ENCODE results near the gene ANXA11. TPM values are rescaled to one million over a fixed set of nuclear protein-coding genes. Genes with fewer than 3 reads are reported as not detected.
"Not testable (repeated sequence)": the region's sequence is repeated elsewhere in the genome, so short reads cannot be mapped to it uniquely, and the experiment has no call there.

ANXA11 gene
- total and polyA plus RNA-seq, 2 donors: 107 to 152 TPM

DNA sequence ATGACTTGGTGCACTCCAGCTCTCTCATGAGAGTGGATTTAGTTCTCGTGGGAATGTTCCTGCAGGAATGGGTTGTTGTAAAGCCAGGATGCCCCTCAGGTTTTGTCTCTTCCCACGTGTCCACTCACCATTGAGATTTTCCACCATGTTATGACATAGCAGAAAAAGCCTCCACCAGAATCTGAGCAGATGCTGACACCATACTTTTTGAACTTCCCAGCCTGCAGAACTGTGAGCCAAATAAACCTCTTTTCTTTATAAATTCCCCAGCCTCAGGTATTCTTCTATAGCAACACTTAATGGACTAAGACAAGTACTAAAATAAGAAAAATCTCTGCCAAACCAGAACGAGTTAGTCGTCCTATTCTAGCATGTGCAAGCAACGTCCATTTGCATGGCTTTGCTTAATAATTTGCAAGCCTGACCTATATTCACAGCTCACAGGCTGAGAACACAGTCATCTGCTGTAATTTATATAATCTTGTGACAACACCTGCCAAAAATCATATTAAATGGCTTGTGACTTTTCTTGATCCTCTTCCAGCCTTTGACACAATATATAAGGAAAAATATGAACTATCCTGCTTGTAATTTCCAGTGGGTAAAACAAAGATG, 9.1 kb upstream of the ANXA11 start:
- H3K9me3 ChIP-seq (ENCODE audit: control insufficient read depth in 2 of 2, insufficient read depth in 1 of 2, low read length in 1 of 2); H3K36me3 ChIP-seq (ENCODE audit: control insufficient read depth in 2 of 2, insufficient read depth in 2 of 2, low read length in 1 of 2); DNase-seq (ENCODE audit: low read depth in 6 of 9, low spot score in 9 of 9); H3K27me3 ChIP-seq (ENCODE audit: control insufficient read depth in 2 of 2, insufficient read depth in 1 of 2, low read length in 1 of 2); H3K4me1 ChIP-seq (ENCODE audit: control insufficient read depth in 2 of 2, insufficient read depth in 2 of 2, low read length in 2 of 2); H3K4me3 ChIP-seq (ENCODE audit: low read length in 2 of 2); H3K27ac ChIP-seq (ENCODE audit: low read depth in 1 of 2, low read length in 1 of 2): not testable (repeated sequence)
- 92% methylated on average over 5 of the region's 5 CpGs for WGBS

DNA sequence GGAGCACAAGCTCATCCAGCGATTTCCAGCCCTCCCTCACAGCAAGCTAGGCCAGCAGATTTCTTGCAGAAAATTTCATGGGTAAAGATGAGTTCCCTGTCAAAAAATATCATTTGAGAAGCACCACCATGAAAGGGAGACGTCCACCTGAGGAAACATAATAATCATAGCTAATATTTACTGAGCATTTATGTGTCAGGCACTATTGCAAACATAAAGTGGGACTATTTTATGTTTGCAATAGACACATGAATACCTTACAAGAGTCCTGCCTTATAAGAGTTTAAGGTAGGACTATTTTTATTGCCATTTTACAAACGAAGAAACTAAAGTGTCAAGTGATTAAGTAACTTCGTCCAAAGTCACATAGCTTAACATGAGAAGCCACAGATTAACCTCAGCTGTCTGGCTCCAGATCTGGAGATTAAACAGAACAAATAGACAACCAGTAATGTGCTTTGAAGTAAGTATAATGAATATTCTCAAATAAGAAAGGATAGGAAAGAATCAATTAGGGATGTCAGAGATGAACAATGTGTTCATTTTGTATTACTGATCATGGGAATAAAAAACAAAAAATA, 7.3 kb upstream of the ANXA11 start:
- H3K27me3 ChIP-seq (ENCODE audit: control insufficient read depth in 2 of 2, insufficient read depth in 1 of 2, low read length in 1 of 2); DNase-seq (ENCODE audit: low read depth in 6 of 9, low spot score in 9 of 9); H3K27ac ChIP-seq (ENCODE audit: low read depth in 1 of 2, low read length in 1 of 2); H3K9me3 ChIP-seq (ENCODE audit: control insufficient read depth in 2 of 2, insufficient read depth in 1 of 2, low read length in 1 of 2); H3K4me3 ChIP-seq (ENCODE audit: low read length in 2 of 2); H3K36me3 ChIP-seq (ENCODE audit: control insufficient read depth in 2 of 2, insufficient read depth in 2 of 2, low read length in 1 of 2): not testable (repeated sequence)
- H3K4me1 ChIP-seq (ENCODE audit: control insufficient read depth in 2 of 2, insufficient read depth in 2 of 2, low read length in 2 of 2): peaks cover 6 to 15% of the 10 kb centered on the region in 2 donors
- 85% methylated on average over 4 of the region's 4 CpGs for WGBS

DNA sequence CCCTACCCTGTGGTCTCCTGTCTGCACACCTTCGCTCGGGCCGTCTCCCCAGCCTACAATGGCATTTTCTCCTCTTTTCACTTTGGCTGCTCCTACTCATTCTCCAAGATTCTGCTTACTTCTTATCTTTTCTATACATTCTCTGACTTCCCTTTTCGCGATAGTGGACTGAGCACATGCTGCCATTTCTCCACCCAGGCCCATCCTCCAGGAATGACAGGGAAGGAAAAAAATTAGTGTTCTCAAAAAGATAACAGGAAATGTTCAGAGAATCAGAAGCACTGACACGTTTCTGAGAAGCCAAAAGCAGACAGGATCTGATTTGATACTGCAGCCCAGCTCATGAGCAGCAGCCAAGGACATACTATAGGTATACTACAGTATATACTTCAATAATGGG, 6.4 kb upstream of the ANXA11 start:
- Histone ChIP-seq H3K9me3 (ENCODE audit: control insufficient read depth in 2 of 2, insufficient read depth in 1 of 2, low read length in 1 of 2) (no peaks in the 10 kb centered on the region), H3K4me1 (ENCODE audit: control insufficient read depth in 2 of 2, insufficient read depth in 2 of 2, low read length in 2 of 2) (peaks cover 6 to 15% of the 10 kb centered on the region in 2 donors), H3K27ac (ENCODE audit: low read depth in 1 of 2, low read length in 1 of 2) (no peak overlapping the region), H3K27me3 (ENCODE audit: control insufficient read depth in 2 of 2, insufficient read depth in 1 of 2, low read length in 1 of 2) (no peaks in the 10 kb centered on the region), H3K4me3 (ENCODE audit: low read length in 2 of 2) (no peak overlapping the region), H3K36me3 (ENCODE audit: control insufficient read depth in 2 of 2, insufficient read depth in 2 of 2, low read length in 1 of 2) (no peaks in the 10 kb centered on the region)
- DNase-seq (ENCODE audit: low read depth in 6 of 9, low spot score in 9 of 9): no peak
- 87% methylated on average over 6 of the region's 6 CpGs for WGBS

DNA sequence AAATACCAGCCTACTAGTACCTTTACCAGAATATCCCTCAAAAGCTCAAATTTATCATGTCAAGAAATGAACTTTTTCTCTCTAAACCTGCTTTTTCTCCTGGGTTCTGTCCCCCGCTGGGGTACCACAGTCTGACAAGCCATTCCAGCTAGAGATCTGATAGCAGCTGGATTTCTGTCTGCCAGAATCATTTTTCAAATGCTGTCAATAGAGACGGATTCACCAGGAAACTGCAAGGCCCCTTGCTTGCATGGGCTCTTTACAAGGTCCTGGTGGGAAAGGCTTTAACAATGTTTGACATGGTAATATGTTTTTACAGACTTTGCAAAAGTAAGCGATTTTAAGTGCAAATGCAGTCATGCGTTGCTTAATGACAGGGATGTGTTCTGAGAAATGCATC, 4.9 kb upstream of the ANXA11 start:
- H3K4me1 ChIP-seq (ENCODE audit: control insufficient read depth in 2 of 2, insufficient read depth in 2 of 2, low read length in 2 of 2): peaks cover 12 to 24% of the 10 kb centered on the region in 2 donors
- no peak overlapping the region for H3K4me3 ChIP-seq (ENCODE audit: low read length in 2 of 2)
- no peaks in the 10 kb centered on the region for H3K27me3 ChIP-seq (ENCODE audit: control insufficient read depth in 2 of 2, insufficient read depth in 1 of 2, low read length in 1 of 2)
- 95% methylated on average over 4 of the region's 4 CpGs for WGBS
- H3K9me3 ChIP-seq (ENCODE audit: control insufficient read depth in 2 of 2, insufficient read depth in 1 of 2, low read length in 1 of 2): no peaks in the 10 kb centered on the region
- H3K36me3 ChIP-seq (ENCODE audit: control insufficient read depth in 2 of 2, insufficient read depth in 2 of 2, low read length in 1 of 2): no peaks in the 10 kb centered on the region
- no peak for DNase-seq (ENCODE audit: low read depth in 6 of 9, low spot score in 9 of 9)
- no peak overlapping the region for H3K27ac ChIP-seq (ENCODE audit: low read depth in 1 of 2, low read length in 1 of 2)

DNA sequence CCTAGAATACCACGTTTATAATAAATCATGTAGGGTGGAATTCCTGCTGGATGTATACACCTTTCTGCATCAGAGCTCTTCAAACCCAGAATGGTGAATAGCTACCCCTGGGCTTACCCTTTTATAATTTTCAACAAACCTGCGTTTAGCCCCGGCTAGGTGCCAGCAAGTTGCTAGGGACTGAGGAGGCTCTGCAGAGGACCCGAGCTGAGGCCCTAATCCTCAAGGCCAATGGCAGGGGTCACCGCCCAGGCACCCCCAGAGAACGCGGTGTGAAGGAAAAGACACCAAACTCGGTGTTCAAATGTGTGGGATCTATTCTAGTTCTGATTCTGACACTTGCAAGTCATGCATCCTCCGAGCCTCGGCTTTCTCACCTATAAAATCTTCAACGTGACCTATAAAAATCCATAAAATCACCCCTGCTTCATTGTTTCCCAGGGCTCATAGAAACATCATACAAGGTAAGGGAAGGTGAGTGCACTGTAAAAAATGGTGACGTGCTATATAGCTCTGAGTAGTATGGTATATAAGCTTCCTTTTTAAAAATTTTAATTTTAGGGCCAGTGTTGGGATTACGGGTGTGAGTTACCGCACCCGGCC, 2.5 kb upstream of the ANXA11 start:
- Histone ChIP-seq H3K4me3 (ENCODE audit: low read length in 2 of 2) (no peak overlapping the region), H3K4me1 (ENCODE audit: control insufficient read depth in 2 of 2, insufficient read depth in 2 of 2, low read length in 2 of 2) (peaks cover 25 to 40% of the 10 kb centered on the region in 2 donors), H3K27me3 (ENCODE audit: control insufficient read depth in 2 of 2, insufficient read depth in 1 of 2, low read length in 1 of 2) (no peaks in the 10 kb centered on the region), H3K27ac (ENCODE audit: low read depth in 1 of 2, low read length in 1 of 2) (no peak overlapping the region), H3K9me3 (ENCODE audit: control insufficient read depth in 2 of 2, insufficient read depth in 1 of 2, low read length in 1 of 2) (no peaks in the 10 kb centered on the region), H3K36me3 (ENCODE audit: control insufficient read depth in 2 of 2, insufficient read depth in 2 of 2, low read length in 1 of 2) (no peaks in the 10 kb centered on the region)
- WGBS: 92% methylated on average over 15 of the region's 15 CpGs
- no peak for DNase-seq (ENCODE audit: low read depth in 6 of 9, low spot score in 9 of 9)

DNA sequence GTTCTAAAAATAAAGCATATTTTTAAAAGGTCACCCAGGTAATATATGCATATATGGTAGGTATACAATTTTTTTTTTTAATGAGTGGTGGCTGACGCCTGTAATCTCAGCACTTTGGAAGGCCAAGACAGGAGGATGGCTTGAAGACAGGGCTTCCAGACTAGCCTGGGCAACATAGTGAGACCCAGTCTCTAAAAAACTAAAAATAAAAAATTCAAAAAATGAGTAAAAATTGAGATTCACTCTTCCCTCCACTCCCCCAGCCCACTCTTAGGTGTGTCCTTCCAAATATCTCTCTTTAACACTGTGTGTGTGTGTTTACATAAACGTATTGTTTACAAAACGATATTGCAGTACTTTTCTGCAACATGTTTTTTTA, 929 bp upstream of the ANXA11 start:
- DNase-seq (ENCODE audit: low read depth in 6 of 9, low spot score in 9 of 9): no peak
- Histone ChIP-seq H3K4me3 (ENCODE audit: low read length in 2 of 2) (no peak overlapping the region), H3K36me3 (ENCODE audit: control insufficient read depth in 2 of 2, insufficient read depth in 2 of 2, low read length in 1 of 2) (no peaks in the 10 kb centered on the region), H3K9me3 (ENCODE audit: control insufficient read depth in 2 of 2, insufficient read depth in 1 of 2, low read length in 1 of 2) (no peaks in the 10 kb centered on the region), H3K27ac (ENCODE audit: low read depth in 1 of 2, low read length in 1 of 2) (no peak overlapping the region), H3K27me3 (ENCODE audit: control insufficient read depth in 2 of 2, insufficient read depth in 1 of 2, low read length in 1 of 2) (no peaks in the 10 kb centered on the region), H3K4me1 (ENCODE audit: control insufficient read depth in 2 of 2, insufficient read depth in 2 of 2, low read length in 2 of 2) (peaks cover 39 to 53% of the 10 kb centered on the region in 2 donors)
- WGBS: 96% methylated on average over 3 of the region's 3 CpGs

DNA sequence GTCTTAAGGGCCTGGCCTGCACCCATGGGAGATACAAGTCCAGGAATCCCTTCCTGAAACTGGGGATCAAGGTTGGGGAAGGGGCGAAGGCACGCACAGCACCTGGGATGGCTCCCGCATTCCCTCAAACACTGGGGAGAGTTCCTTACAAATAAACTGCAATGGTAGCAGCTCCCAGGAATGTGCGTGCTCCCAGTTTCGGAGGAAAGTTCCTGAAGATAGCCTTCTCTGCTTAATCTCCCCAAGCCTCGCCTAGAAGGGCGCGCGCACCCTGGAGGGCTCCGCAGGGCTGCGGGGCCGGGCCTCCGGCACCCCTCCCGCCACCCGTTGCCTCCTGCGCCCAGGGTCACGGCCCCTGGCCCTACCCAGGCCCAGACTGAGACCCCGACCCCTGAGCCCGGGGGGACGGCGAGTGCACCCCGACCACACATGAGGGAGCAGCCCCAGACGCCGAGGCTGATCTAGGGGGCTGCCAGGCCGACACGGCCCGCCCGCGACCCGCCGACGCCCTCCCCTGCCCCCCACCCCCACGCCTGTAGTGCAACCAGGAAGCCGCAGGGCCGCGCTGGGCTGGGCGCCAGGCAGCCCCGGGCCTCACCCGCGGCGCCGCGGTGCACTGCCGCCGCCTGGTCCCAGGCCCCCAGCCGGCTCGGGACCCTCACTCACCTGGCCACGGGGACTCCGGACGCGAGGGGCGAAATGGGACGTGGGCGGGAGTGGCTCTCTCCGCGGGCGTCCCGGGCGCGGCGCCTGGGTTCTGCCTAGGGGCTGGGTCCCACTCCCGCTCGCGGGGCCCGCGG, 460 bp downstream of the ANXA11 start:
- peak in 4 of 9 donors; percentile 20 to 60 (median 42) for DNase-seq (ENCODE audit: low read depth in 6 of 9, low spot score in 9 of 9)
- peaks cover 5 to 7% of the 10 kb centered on the region in 2 donors for H3K36me3 ChIP-seq (ENCODE audit: control insufficient read depth in 2 of 2, insufficient read depth in 2 of 2, low read length in 1 of 2)
- H3K27ac ChIP-seq (ENCODE audit: low read depth in 1 of 2, low read length in 1 of 2): peak overlapping the region; percentile 89 to 98
- H3K4me3 ChIP-seq (ENCODE audit: low read length in 2 of 2): peak overlapping the region; percentile 79 to 90
- H3K4me1 ChIP-seq (ENCODE audit: control insufficient read depth in 2 of 2, insufficient read depth in 2 of 2, low read length in 2 of 2): peaks cover 39 to 65% of the 10 kb centered on the region in 2 donors
- H3K27me3 ChIP-seq (ENCODE audit: control insufficient read depth in 2 of 2, insufficient read depth in 1 of 2, low read length in 1 of 2): no peaks in the 10 kb centered on the region
- 2% methylated on average over 66 of the region's 66 CpGs for WGBS
- H3K9me3 ChIP-seq (ENCODE audit: control insufficient read depth in 2 of 2, insufficient read depth in 1 of 2, low read length in 1 of 2): no peaks in the 10 kb centered on the region

DNA sequence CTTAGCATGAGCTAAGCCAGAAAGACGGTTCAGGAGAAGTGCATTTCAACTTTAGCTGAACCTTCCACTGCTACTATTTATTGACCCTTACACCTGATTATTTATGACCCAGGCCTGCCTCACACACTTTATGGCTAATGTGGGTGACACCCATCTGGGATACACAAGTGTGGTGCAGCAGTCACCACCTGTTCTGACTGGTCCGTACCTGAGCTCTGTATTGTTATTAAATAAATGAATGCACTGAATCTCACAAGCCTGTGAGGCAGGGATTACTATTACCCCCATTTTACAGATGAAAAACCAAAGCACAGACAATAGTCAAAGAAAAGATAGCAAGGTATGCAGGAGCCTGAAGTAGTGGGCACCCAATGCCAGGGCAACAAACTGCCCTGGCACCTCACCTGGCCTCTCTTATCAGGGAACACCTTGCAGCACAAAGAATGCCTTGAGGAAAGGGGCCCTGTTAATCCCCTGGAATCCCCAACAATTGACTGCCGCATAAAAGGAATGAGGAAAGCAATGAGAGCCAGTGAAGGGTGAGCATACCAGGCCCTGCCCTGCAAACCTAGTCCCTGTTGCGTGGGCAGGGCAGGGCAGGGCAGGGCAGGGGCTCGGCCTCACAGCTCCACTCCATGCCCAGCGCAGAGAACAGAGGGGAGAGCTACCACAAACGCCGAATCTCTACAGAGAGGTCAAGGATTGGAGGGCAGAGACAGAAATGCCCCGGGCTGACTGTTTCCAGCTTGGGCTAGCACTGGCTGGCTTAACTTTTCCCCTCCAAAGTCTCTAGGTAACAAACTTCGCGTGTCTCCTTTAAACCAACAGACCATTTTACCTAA, 1.3 kb downstream of the ANXA11 start:
- H3K4me1 ChIP-seq (ENCODE audit: control insufficient read depth in 2 of 2, insufficient read depth in 2 of 2, low read length in 2 of 2): peaks cover 38 to 69% of the 10 kb centered on the region in 2 donors
- no peaks in the 10 kb centered on the region for H3K27me3 ChIP-seq (ENCODE audit: control insufficient read depth in 2 of 2, insufficient read depth in 1 of 2, low read length in 1 of 2)
- no peaks in the 10 kb centered on the region for H3K9me3 ChIP-seq (ENCODE audit: control insufficient read depth in 2 of 2, insufficient read depth in 1 of 2, low read length in 1 of 2)
- 55% methylated on average over 11 of the region's 11 CpGs for WGBS
- H3K27ac ChIP-seq (ENCODE audit: low read depth in 1 of 2, low read length in 1 of 2): peak overlapping the region; percentile 89 to 98
- DNase-seq (ENCODE audit: low read depth in 6 of 9, low spot score in 9 of 9): peak in 1 of 9 donors; percentile 48
- H3K36me3 ChIP-seq (ENCODE audit: control insufficient read depth in 2 of 2, insufficient read depth in 2 of 2, low read length in 1 of 2): peaks cover 5 to 7% of the 10 kb centered on the region in 2 donors
- H3K4me3 ChIP-seq (ENCODE audit: low read length in 2 of 2): peak overlapping the region; percentile 79 to 90

Measured in thymus (tissue), 11 donors.